HEK293 (cell line): ENCODE results near the gene FZD7.
A peak's percentile ranks its signal among the peaks of the same experiment; 100 is the strongest.

Source experiments
- CTCF ChIA-PET: fragments of 350-600 bp; formaldehyde crosslinking; extraction: SDS; loops from one replicate; lab custom pipeline; 2021; ENCODE audit warnings: antibody characterized with exemption; lab: Yijun Ruan, JAX
- POLR2A ChIA-PET: fragments of 300-600 bp; formaldehyde crosslinking; extraction: SDS; loops from one replicate; lab custom pipeline; 2020; ENCODE audit warnings: antibody characterized with exemption, inconsistent platforms; lab: Yijun Ruan, JAX
- H3K27ac ChIP-seq: fragments of 200-500 bp; sonication (Bioruptor generic); 2 replicates; pipeline ENCODE4 v1.5.1; 2014; ENCODE audit warnings: low read depth, low read length, control low read depth, inconsistent platforms; ENCODE audit errors: extremely low read depth
- H3K36me3 ChIP-seq, 2 experiments: fragments of 200-500 bp in 1 of 2; sonication (Bioruptor generic) in 1 of 2; 1 replicate in 1 of 2; 2 replicates in 1 of 2; pipeline ENCODE4 v1.5.1; 2014 to 2017; ENCODE audit warnings: inconsistent platforms in 2 of 2, low read length in 2 of 2; ENCODE audit not compliant: control insufficient read depth in 2 of 2, insufficient read depth in 1 of 2
- H3K4me1 ChIP-seq: fragments of 200-500 bp; sonication (Bioruptor generic); 2 replicates; pipeline ENCODE4 v1.5.1; 2014; ENCODE audit warnings: mild to moderate bottlenecking, low read length, inconsistent platforms; ENCODE audit not compliant: control insufficient read depth, insufficient read depth
- H3K4me3 ChIP-seq: 2 replicates; pipeline ENCODE4 v1.5.1; 2011; ENCODE audit warnings: low read depth, mild to moderate bottlenecking, control low read depth, low read length, moderate library complexity
- H3K9me3 ChIP-seq: fragments of 200-500 bp; sonication (Bioruptor generic); 2 replicates; pipeline ENCODE4 v1.5.1; 2014; ENCODE audit warnings: low read depth, low read length, inconsistent platforms; ENCODE audit not compliant: control insufficient read depth, insufficient read depth
- EGR2 ChIP-seq: fragments of 450-650 bp; formaldehyde crosslinking; IDR thresholded peaks from 2 replicates; pipeline ENCODE4 v1.5.1; 2016; ENCODE audit warnings: low read depth, missing biosample characterization, missing genetic modification characterization
- GLI2 ChIP-seq: fragments of 450-650 bp; formaldehyde crosslinking; IDR thresholded peaks from 2 replicates; pipeline ENCODE4; 2017; ENCODE audit warnings: missing biosample characterization, missing genetic modification characterization, low read depth, borderline replicate concordance
- GLIS2 ChIP-seq: fragments of 450-650 bp; formaldehyde crosslinking; IDR thresholded peaks from 2 replicates; pipeline ENCODE4 v1.5.1; 2016; ENCODE audit warnings: missing biosample characterization, missing genetic modification characterization
- OVOL3 ChIP-seq: fragments of 450-650 bp; formaldehyde crosslinking; IDR thresholded peaks from 2 replicates; pipeline ENCODE4 v1.5.1; 2016; ENCODE audit warnings: missing biosample characterization, missing genetic modification characterization
- RBAK ChIP-seq: fragments of 450-650 bp; formaldehyde crosslinking; IDR thresholded peaks from 2 replicates; pipeline ENCODE4 v1.5.1; 2016; ENCODE audit warnings: missing biosample characterization, missing genetic modification characterization
- SCRT2 ChIP-seq: fragments of 450-650 bp; formaldehyde crosslinking; IDR thresholded peaks from 2 replicates; pipeline ENCODE4 v1.5.1; 2016; ENCODE audit warnings: missing biosample characterization, missing genetic modification characterization
- SP2 ChIP-seq: fragments of 450-650 bp; formaldehyde crosslinking; IDR thresholded peaks from 2 replicates; pipeline ENCODE4 v1.5.1; 2016; ENCODE audit warnings: missing biosample characterization, missing genetic modification characterization
- ZBTB1 ChIP-seq: fragments of 450-650 bp; formaldehyde crosslinking; IDR thresholded peaks from 2 replicates; pipeline ENCODE4 v1.5.1; 2016; ENCODE audit warnings: missing biosample characterization, missing genetic modification characterization
- ZFP41 ChIP-seq: fragments of 450-650 bp; formaldehyde crosslinking; IDR thresholded peaks from 2 replicates; pipeline ENCODE4 v1.5.1; 2016; ENCODE audit warnings: missing biosample characterization, missing genetic modification characterization, borderline replicate concordance
- ZNF16 ChIP-seq: fragments of 450-650 bp; formaldehyde crosslinking; IDR thresholded peaks from 2 replicates; pipeline ENCODE4 v1.5.1; 2016; ENCODE audit warnings: low read depth, missing biosample characterization, missing genetic modification characterization
- ZNF23 ChIP-seq: fragments of 450-650 bp; formaldehyde crosslinking; IDR thresholded peaks from 2 replicates; pipeline ENCODE4 v1.5.1; 2016; ENCODE audit warnings: missing biosample characterization, missing genetic modification characterization, borderline replicate concordance
- ZNF248 ChIP-seq: fragments of 450-650 bp; formaldehyde crosslinking; IDR thresholded peaks from 2 replicates; pipeline ENCODE4 v1.5.1; 2017; ENCODE audit warnings: missing biosample characterization, missing genetic modification characterization
- ZNF350 ChIP-seq: fragments of 450-650 bp; formaldehyde crosslinking; IDR thresholded peaks from 2 replicates; pipeline ENCODE4 v1.5.0; 2017; ENCODE audit warnings: missing biosample characterization, mild to moderate bottlenecking, missing genetic modification characterization
- ZNF394 ChIP-seq: fragments of 450-650 bp; formaldehyde crosslinking; IDR thresholded peaks from 2 replicates; pipeline ENCODE4 v1.5.1; 2016; ENCODE audit warnings: missing biosample characterization, missing genetic modification characterization, mild to moderate bottlenecking, moderate library complexity, borderline replicate concordance
- ZNF416 ChIP-seq: fragments of 450-650 bp; formaldehyde crosslinking; IDR thresholded peaks from 2 replicates; pipeline ENCODE4 v1.5.1; 2016; ENCODE audit warnings: missing biosample characterization, missing genetic modification characterization
- ZNF48 ChIP-seq: fragments of 450-650 bp; formaldehyde crosslinking; IDR thresholded peaks from 2 replicates; pipeline ENCODE4 v1.5.1; 2016; ENCODE audit warnings: missing biosample characterization, missing genetic modification characterization
- ZNF544 ChIP-seq: fragments of 450-650 bp; formaldehyde crosslinking; IDR thresholded peaks from 2 replicates; pipeline ENCODE4 v1.5.0; 2017; ENCODE audit warnings: missing biosample characterization, missing genetic modification characterization
- ZNF561 ChIP-seq: fragments of 450-650 bp; IDR thresholded peaks from 2 replicates; pipeline ENCODE4 v1.5.1; 2018; ENCODE audit warnings: missing biosample characterization, missing genetic modification characterization, borderline replicate concordance
- ZNF707 ChIP-seq: fragments of 450-650 bp; formaldehyde crosslinking; IDR thresholded peaks from 2 replicates; pipeline ENCODE4 v1.5.1; 2016; ENCODE audit warnings: missing biosample characterization, missing genetic modification characterization
- TF ChIP-seq, protein P1 (sequence below): fragments of 450-650 bp; IDR thresholded peaks from 2 replicates; pipeline ENCODE4 v1.5.1; 2018; ENCODE audit warnings: missing biosample characterization, mild to moderate bottlenecking, missing genetic modification characterization
- TF ChIP-seq, protein P2 (sequence below): fragments of 450-650 bp; IDR thresholded peaks from 2 replicates; pipeline ENCODE4 v1.5.1; 2018; ENCODE audit warnings: missing biosample characterization, missing genetic modification characterization
- TF ChIP-seq, protein P3 (sequence below): fragments of 450-650 bp; formaldehyde crosslinking; IDR thresholded peaks from 2 replicates; pipeline ENCODE4 v1.5.1; 2017; ENCODE audit warnings: missing biosample characterization, missing genetic modification characterization
- TF ChIP-seq, protein P4 (sequence below): fragments of 450-650 bp; formaldehyde crosslinking; IDR thresholded peaks from 2 replicates; pipeline ENCODE4 v1.5.1; 2017; ENCODE audit warnings: missing biosample characterization, mild to moderate bottlenecking, missing genetic modification characterization, moderate library complexity

The FZD7 gene

DNA sequence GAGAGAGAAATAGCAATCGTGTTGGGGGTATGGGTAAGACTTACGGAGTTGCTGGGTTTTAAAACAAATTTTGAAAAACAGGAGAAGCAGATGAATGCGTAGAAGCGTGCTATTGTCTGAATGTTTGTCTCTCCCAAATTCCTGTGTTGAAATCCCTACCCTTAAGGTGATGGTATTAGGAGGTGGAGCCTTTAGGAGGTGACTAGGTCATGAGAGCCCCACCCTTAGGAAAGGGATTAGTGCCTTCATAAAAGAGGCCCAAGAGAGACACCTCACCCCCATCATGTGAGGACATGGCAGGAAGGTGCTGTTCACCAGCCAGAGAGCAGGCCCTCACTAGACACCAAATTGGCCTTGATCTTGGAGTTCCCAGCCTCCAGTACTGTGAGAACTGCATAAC lies 40.7 kb upstream of the FZD7 start:
- Histone ChIP-seq H3K27ac (no peak overlapping the region), H3K4me1 (no peaks in the 10 kb centered on the region), H3K9me3 (no peaks in the 10 kb centered on the region), H3K4me3 (no peak overlapping the region), H3K36me3 (no peaks in the 10 kb centered on the region)
- CTCF ChIA-PET = no interaction called here
- TF ChIP-seq ZNF416 (tag by site-specific recombination) (no peak), ZNF248 (tag by site-specific recombination) (no peak), ZNF350 (no peak), GLI2 (tag by site-specific recombination) (no peak), ZNF707 (tag by site-specific recombination) (no peak), RBAK (tag by site-specific recombination) (no peak), ZNF48 (no peak), ZNF16 (tag by site-specific recombination) (no peak), ZNF394 (no peak), OVOL3 (tag by site-specific recombination) (no peak), SP2 (tag by site-specific recombination) (no peak), ZBTB1 (tag by site-specific recombination) (no peak), ZNF544 (tag by site-specific recombination) (no peak)
- TF ChIP-seq, protein P1, sequence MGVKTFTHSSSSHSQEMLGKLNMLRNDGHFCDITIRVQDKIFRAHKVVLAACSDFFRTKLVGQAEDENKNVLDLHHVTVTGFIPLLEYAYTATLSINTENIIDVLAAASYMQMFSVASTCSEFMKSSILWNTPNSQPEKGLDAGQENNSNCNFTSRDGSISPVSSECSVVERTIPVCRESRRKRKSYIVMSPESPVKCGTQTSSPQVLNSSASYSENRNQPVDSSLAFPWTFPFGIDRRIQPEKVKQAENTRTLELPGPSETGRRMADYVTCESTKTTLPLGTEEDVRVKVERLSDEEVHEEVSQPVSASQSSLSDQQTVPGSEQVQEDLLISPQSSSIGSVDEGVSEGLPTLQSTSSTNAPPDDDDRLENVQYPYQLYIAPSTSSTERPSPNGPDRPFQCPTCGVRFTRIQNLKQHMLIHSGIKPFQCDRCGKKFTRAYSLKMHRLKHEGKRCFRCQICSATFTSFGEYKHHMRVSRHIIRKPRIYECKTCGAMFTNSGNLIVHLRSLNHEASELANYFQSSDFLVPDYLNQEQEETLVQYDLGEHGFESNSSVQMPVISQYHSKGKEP (tag by site-specific recombination) = no peak
- POLR2A ChIA-PET = no interaction called here

DNA sequence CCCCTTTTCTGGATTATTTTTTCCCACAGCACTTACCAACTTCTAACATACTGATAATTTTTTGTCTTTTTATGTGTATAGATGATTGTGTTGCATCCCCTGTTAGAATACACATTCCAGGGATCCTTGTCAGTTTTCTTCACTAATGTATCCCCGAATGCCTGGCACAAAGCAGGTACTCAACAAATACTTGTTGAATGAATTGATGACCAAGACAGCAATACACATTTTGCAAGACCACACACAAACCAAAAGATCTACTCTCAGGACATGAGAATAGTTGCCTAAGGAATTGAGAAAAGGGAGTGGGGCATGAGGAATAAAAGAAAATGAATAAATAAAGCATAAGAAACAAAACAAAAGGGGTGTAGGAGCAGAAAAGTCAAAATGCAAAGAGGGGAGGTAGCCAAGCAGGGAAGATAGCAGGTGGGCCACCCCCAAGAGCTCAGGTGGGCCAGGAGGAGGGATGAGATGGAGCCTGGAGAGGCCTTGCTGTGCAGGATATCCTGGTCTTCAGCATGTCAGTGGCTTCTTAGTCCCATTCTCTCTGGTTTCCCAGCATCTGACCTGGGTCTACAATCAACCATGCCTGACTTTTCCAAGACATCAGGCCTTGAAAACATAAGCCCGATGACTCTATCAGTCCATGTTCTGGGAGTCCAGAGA lies 38.5 kb upstream of the FZD7 start:
- no peaks in the 10 kb centered on the region for H3K36me3 ChIP-seq
- no peak overlapping the region for H3K4me3 ChIP-seq
- no peaks in the 10 kb centered on the region for H3K9me3 ChIP-seq
- no peaks in the 10 kb centered on the region for H3K4me1 ChIP-seq
- POLR2A ChIA-PET = no interaction called here
- no peak overlapping the region for H3K27ac ChIP-seq
- TF ChIP-seq GLIS2 (tag by site-specific recombination) = no peak
- TF ChIP-seq, protein P2, sequence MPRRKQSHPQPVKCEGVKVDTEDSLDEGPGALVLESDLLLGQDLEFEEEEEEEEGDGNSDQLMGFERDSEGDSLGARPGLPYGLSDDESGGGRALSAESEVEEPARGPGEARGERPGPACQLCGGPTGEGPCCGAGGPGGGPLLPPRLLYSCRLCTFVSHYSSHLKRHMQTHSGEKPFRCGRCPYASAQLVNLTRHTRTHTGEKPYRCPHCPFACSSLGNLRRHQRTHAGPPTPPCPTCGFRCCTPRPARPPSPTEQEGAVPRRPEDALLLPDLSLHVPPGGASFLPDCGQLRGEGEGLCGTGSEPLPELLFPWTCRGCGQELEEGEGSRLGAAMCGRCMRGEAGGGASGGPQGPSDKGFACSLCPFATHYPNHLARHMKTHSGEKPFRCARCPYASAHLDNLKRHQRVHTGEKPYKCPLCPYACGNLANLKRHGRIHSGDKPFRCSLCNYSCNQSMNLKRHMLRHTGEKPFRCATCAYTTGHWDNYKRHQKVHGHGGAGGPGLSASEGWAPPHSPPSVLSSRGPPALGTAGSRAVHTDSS (tag by site-specific recombination) = no peak
- TF ChIP-seq SCRT2 = peak; percentile 43
- TF ChIP-seq, protein P3, sequence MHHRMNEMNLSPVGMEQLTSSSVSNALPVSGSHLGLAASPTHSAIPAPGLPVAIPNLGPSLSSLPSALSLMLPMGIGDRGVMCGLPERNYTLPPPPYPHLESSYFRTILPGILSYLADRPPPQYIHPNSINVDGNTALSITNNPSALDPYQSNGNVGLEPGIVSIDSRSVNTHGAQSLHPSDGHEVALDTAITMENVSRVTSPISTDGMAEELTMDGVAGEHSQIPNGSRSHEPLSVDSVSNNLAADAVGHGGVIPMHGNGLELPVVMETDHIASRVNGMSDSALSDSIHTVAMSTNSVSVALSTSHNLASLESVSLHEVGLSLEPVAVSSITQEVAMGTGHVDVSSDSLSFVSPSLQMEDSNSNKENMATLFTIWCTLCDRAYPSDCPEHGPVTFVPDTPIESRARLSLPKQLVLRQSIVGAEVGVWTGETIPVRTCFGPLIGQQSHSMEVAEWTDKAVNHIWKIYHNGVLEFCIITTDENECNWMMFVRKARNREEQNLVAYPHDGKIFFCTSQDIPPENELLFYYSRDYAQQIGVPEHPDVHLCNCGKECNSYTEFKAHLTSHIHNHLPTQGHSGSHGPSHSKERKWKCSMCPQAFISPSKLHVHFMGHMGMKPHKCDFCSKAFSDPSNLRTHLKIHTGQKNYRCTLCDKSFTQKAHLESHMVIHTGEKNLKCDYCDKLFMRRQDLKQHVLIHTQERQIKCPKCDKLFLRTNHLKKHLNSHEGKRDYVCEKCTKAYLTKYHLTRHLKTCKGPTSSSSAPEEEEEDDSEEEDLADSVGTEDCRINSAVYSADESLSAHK = no peak
- TF ChIP-seq, all 188 proteins: peak for 1
- CTCF ChIA-PET = no interaction called here

DNA sequence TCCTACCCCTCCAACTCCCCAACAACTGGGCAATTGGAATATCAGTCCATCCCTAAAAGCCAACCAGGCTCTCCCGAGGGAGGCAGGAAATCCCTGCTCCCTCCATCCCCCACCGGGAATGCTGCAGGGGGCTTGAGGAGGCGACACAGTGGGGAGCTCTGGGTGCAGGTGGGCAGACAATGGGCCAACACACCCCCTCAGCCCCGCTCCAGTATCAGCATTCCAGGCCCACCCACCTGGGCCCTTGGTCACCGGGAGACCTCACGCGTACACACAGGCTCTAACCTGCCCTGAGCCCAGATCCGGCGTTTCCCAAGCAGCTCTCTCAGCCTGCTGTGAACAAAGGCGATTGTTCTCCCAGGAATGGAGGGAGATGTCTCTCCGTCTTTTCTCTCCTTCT lies 37.6 kb upstream of the FZD7 start:
- Histone ChIP-seq H3K27ac (no peak overlapping the region), H3K4me3 (no peak overlapping the region), H3K9me3 (no peaks in the 10 kb centered on the region), H3K36me3 (no peaks in the 10 kb centered on the region), H3K4me1 (no peaks in the 10 kb centered on the region)
- ChIA-PET CTCF (interaction anchor here (1.3 kb wide), 1 partner anchor 183 kb away, joined by 6 read pairs; no protein-coding TSS in a partner anchor), POLR2A (no interaction called here)
- TF ChIP-seq, protein P4, sequence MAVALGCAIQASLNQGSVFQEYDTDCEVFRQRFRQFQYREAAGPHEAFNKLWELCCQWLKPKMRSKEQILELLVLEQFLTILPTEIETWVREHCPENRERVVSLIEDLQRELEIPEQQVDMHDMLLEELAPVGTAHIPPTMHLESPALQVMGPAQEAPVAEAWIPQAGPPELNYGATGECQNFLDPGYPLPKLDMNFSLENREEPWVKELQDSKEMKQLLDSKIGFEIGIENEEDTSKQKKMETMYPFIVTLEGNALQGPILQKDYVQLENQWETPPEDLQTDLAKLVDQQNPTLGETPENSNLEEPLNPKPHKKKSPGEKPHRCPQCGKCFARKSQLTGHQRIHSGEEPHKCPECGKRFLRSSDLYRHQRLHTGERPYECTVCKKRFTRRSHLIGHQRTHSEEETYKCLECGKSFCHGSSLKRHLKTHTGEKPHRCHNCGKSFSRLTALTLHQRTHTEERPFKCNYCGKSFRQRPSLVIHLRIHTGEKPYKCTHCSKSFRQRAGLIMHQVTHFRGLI (tag by site-specific recombination) = no peak
- TF ChIP-seq ZNF23 (tag by site-specific recombination) (no peak), ZFP41 (tag by site-specific recombination) (no peak), EGR2 (tag by site-specific recombination) (peak; percentile 76), ZNF561 (tag by site-specific recombination) (no peak)
